Measurements from ENCODE around the gene FTL. TPM values are rescaled to one million over a fixed set of nuclear protein-coding genes. Genes with fewer than 3 reads are reported as not detected.

FTL gene
- total RNA-seq, 2 donors from 2014 or later, result 681 to 811 TPM

GRCh38 chr19:48993175-48994034, 28.3 kb downstream of the FTL start, which contains the start of the genes GYS1 and RUVBL2:
GYS1 (minus strand) TSS chr19:48993309; CDS start chr19:48993112, 197 bp downstream.
RUVBL2 (plus strand) TSS chr19:48993887; CDS start chr19:48993912, 25 bp downstream.
- peak within 1 kb of the TSS; percentile 91 for H3K27ac Mint-ChIP-seq
- H3K27me3 Mint-ChIP-seq (ENCODE audit: low read depth), result no peaks in the 10 kb centered on the region
- H3K9me3 Mint-ChIP-seq, result no peaks in the 10 kb centered on the region
- DNase-seq (peak; percentile 100), ATAC-seq (replicated peaks in 1 of 2) (peak; percentile 93)
- peaks cover 46% of the 10 kb centered on the region for H3K4me1 Mint-ChIP-seq (ENCODE audit: low read depth)
- H3K36me3 Mint-ChIP-seq (ENCODE audit: insufficient read depth in 2 of 2), result peaks cover 4 to 7% of the 10 kb centered on the region in 2 donors
- peak within 1 kb of the TSS; percentile 90 to 99 for H3K4me3 Mint-ChIP-seq

GRCh38 chr19:48994035-48994386, 28.9 kb downstream of the FTL start:
- H3K9me3 Mint-ChIP-seq, result no peaks in the 10 kb centered on the region
- peak overlapping the region; percentile 90 to 99 for H3K4me3 Mint-ChIP-seq
- ATAC-seq (replicated peaks in 1 of 2) (no peak), DNase-seq (no peak)
- H3K36me3 Mint-ChIP-seq (ENCODE audit: insufficient read depth in 2 of 2), result peaks cover 2 to 7% of the 10 kb centered on the region in 2 donors
- no peaks in the 10 kb centered on the region for H3K27me3 Mint-ChIP-seq (ENCODE audit: low read depth)
- H3K27ac Mint-ChIP-seq, result peak overlapping the region; percentile 91
- H3K4me1 Mint-ChIP-seq (ENCODE audit: low read depth), result peaks cover 46% of the 10 kb centered on the region

GRCh38 chr19:48997972-48998371, 32.9 kb downstream of the FTL start:
- Mint-ChIP-seq H3K36me3 (ENCODE audit: insufficient read depth in 2 of 2) (peaks cover 3 to 7% of the 10 kb centered on the region in 2 donors), H3K4me3 (no peak overlapping the region), H3K4me1 (ENCODE audit: low read depth) (peaks cover 39% of the 10 kb centered on the region), H3K9me3 (no peaks in the 10 kb centered on the region), H3K27ac (no peak overlapping the region), H3K27me3 (ENCODE audit: low read depth) (no peaks in the 10 kb centered on the region)
- peak; percentile 65 to 73 for DNase-seq
- ATAC-seq (replicated peaks in 1 of 2), result no peak

GRCh38 chr19:48999481-49000325, 34.6 kb downstream of the FTL start:
- ATAC-seq (replicated peaks in 1 of 2) (peak; percentile 73 to 88), DNase-seq (peak; percentile 67 to 71)
- Mint-ChIP-seq H3K9me3 (no peaks in the 10 kb centered on the region), H3K4me3 (no peak overlapping the region), H3K27me3 (ENCODE audit: low read depth) (no peaks in the 10 kb centered on the region), H3K4me1 (ENCODE audit: low read depth) (peaks cover 26% of the 10 kb centered on the region), H3K27ac (no peak overlapping the region), H3K36me3 (ENCODE audit: insufficient read depth in 2 of 2) (peaks cover 1 to 10% of the 10 kb centered on the region in 2 donors)

- DNase-seq, result no peak
- H3K27ac Mint-ChIP-seq, result no peak overlapping the region
- peaks cover 4 to 6% of the 10 kb centered on the region in 2 donors for H3K36me3 Mint-ChIP-seq (ENCODE audit: insufficient read depth in 2 of 2)
- H3K4me3 Mint-ChIP-seq, result no peak overlapping the region
- peaks cover 8% of the 10 kb centered on the region for H3K4me1 Mint-ChIP-seq (ENCODE audit: low read depth)
- ATAC-seq (replicated peaks in 1 of 2), result no peak
- no peaks in the 10 kb centered on the region for H3K9me3 Mint-ChIP-seq
- H3K27me3 Mint-ChIP-seq (ENCODE audit: low read depth), result no peaks in the 10 kb centered on the region
Observed at GRCh38 chr19:49004133-49004532, 39.0 kb downstream of the FTL start.

GRCh38 chr19:49004964-49005614, 40.0 kb downstream of the FTL start:
- no peaks in the 10 kb centered on the region for H3K27me3 Mint-ChIP-seq (ENCODE audit: low read depth)
- no peak overlapping the region for H3K4me3 Mint-ChIP-seq
- no peak overlapping the region for H3K27ac Mint-ChIP-seq
- DNase-seq, result no peak
- H3K9me3 Mint-ChIP-seq, result no peaks in the 10 kb centered on the region
- no peaks in the 10 kb centered on the region for H3K4me1 Mint-ChIP-seq (ENCODE audit: low read depth)
- peaks cover 5 to 6% of the 10 kb centered on the region in 2 donors for H3K36me3 Mint-ChIP-seq (ENCODE audit: insufficient read depth in 2 of 2)
- ATAC-seq (replicated peaks in 1 of 2), result no peak

- no peaks in the 10 kb centered on the region for H3K9me3 Mint-ChIP-seq
- no peak for ATAC-seq (replicated peaks in 1 of 2)
Observed at GRCh38 chr19:49006905-49007304, 41.8 kb downstream of the FTL start.

GRCh38 chr19:49009828-49010227, 44.7 kb downstream of the FTL start:
- Mint-ChIP-seq H3K27ac (no peak overlapping the region), H3K9me3 (no peaks in the 10 kb centered on the region), H3K4me3 (no peak overlapping the region), H3K36me3 (ENCODE audit: insufficient read depth in 2 of 2) (peaks cover 4 to 6% of the 10 kb centered on the region in 2 donors), H3K27me3 (ENCODE audit: low read depth) (no peaks in the 10 kb centered on the region), H3K4me1 (ENCODE audit: low read depth) (no peaks in the 10 kb centered on the region)
- no peak for ATAC-seq (replicated peaks in 1 of 2)
- no peak for DNase-seq

More at GRCh38 chr19:49006905-49007304, 41.8 kb downstream of the FTL start:
- Mint-ChIP-seq H3K27ac (no peak overlapping the region), H3K4me1 (ENCODE audit: low read depth) (no peaks in the 10 kb centered on the region), H3K36me3 (ENCODE audit: insufficient read depth in 2 of 2) (peaks cover 5 to 11% of the 10 kb centered on the region in 2 donors), H3K27me3 (ENCODE audit: low read depth) (no peaks in the 10 kb centered on the region), H3K4me3 (no peak overlapping the region)
- DNase-seq, result no peak

- H3K36me3 Mint-ChIP-seq (ENCODE audit: insufficient read depth in 2 of 2), result peaks cover 1 to 6% of the 10 kb centered on the region in 2 donors
- DNase-seq, result no peak
- H3K4me3 Mint-ChIP-seq, result no peak overlapping the region
- H3K27ac Mint-ChIP-seq, result no peak overlapping the region
- no peaks in the 10 kb centered on the region for H3K27me3 Mint-ChIP-seq (ENCODE audit: low read depth)
- no peak for ATAC-seq (replicated peaks in 1 of 2)
- H3K9me3 Mint-ChIP-seq, result no peaks in the 10 kb centered on the region
- no peaks in the 10 kb centered on the region for H3K4me1 Mint-ChIP-seq (ENCODE audit: low read depth)
Observed at GRCh38 chr19:49010453-49010852, 45.3 kb downstream of the FTL start.

- H3K36me3 Mint-ChIP-seq (ENCODE audit: insufficient read depth in 2 of 2), result peaks cover 1 to 8% of the 10 kb centered on the region in 2 donors
- ATAC-seq (replicated peaks in 1 of 2) (no peak), DNase-seq (no peak)
- no peak overlapping the region for H3K4me3 Mint-ChIP-seq
- no peaks in the 10 kb centered on the region for H3K4me1 Mint-ChIP-seq (ENCODE audit: low read depth)
- no peaks in the 10 kb centered on the region for H3K27me3 Mint-ChIP-seq (ENCODE audit: low read depth)
- H3K27ac Mint-ChIP-seq, result no peak overlapping the region
- no peaks in the 10 kb centered on the region for H3K9me3 Mint-ChIP-seq
Observed at GRCh38 chr19:49011194-49011593, 46.1 kb downstream of the FTL start.

GRCh38 chr19:49014123-49014869, 49.2 kb downstream of the FTL start:
- no peak for DNase-seq
- peaks cover 11% of the 10 kb centered on the region for H3K4me1 Mint-ChIP-seq (ENCODE audit: low read depth)
- no peak overlapping the region for H3K4me3 Mint-ChIP-seq
- no peak overlapping the region for H3K27ac Mint-ChIP-seq
- ATAC-seq (replicated peaks in 1 of 2), result no peak
- no peaks in the 10 kb centered on the region for H3K9me3 Mint-ChIP-seq
- H3K36me3 Mint-ChIP-seq (ENCODE audit: insufficient read depth in 2 of 2), result peaks cover 1 to 7% of the 10 kb centered on the region in 2 donors
- H3K27me3 Mint-ChIP-seq (ENCODE audit: low read depth), result peaks cover 6% of the 10 kb centered on the region

- DNase-seq (no peak), ATAC-seq (replicated peaks in 1 of 2) (no peak)
- no peaks in the 10 kb centered on the region for H3K9me3 Mint-ChIP-seq
- no peak overlapping the region for H3K27ac Mint-ChIP-seq
- H3K36me3 Mint-ChIP-seq (ENCODE audit: insufficient read depth in 2 of 2), result peaks cover 1 to 7% of the 10 kb centered on the region in 2 donors
- no peak overlapping the region for H3K4me3 Mint-ChIP-seq
- peaks cover 13% of the 10 kb centered on the region for H3K4me1 Mint-ChIP-seq (ENCODE audit: low read depth)
- H3K27me3 Mint-ChIP-seq (ENCODE audit: low read depth), result peaks cover 11% of the 10 kb centered on the region
Observed at GRCh38 chr19:49014870-49015255, 49.8 kb downstream of the FTL start.

Measured in activated T-cell treated with anti-CD3 and anti-CD28 coated beads, Interleukin-2, amount 50 U/mL, for 72 hours (primary cell).